H4 (cell line): Measurements from ENCODE around the gene CUTC. TPM values are rescaled to one million over a fixed set of nuclear protein-coding genes. Genes with fewer than 3 reads are reported as not detected.

ENCODE experiments used
- DNase-seq: peaks from one replicate; pipeline ENCODE4 v3.0.0-alpha.2; 2015; ENCODE audit warnings: low spot score
- total RNA-seq: library from RNA; depleted of rRNA; stranded (reverse); fragments of >200 nt; shearing (Covaris generic); gene quantifications from 2 replicates; pipeline ENCODE4 v1.2.3, GENCODE V29; 2014; rRNA removed

Gene CUTC
- total RNA-seq, 1 experiment from 2014 or later, result 36.8 TPM

DNA sequence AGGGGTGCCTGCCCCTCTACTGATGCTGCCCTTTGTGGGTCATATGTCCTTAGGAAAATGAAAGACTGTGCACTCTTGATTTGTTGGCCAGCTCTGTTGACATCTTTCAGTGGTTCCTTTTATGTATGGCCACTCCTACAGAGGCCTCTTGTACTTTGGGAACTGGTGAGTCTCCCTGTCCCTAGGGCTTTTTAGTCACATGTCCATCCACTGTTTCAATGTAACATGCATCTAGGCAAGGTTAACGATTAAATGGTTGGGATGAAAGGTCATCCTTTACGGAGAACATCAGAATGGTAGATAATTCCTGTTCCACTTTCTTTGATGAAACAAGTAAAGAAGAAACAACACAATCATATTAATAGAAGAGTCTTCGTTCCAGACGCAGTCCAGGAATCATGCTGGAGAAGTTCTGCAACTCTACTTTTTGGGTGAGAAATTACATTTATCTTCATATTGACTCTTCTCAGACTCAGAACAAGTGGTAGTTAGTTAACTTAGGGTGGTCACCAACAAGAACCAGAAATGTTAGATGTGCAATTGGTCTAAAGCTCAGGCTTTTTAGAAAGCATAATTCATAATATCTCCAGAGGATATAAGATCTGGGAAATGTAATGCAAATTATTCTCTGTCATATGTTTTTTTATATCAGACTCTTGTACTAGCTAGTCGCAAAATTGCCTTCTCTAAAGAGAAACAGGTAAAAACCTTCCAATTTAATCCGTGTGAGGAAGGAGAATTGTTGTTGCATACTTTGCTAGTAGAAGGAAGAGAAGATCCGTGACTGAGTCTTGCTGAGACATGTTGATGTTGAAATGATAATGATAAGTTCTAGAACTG, 50.6 kb downstream of the CUTC start, which contains the start of gene ABCC2:
Gene ABCC2, plus strand, starts transcription at position 194 of the 840 bp plus-strand sequence. Its CDS starts 205 bp downstream, at position 399.
- DNase-seq, result no peak

DNA sequence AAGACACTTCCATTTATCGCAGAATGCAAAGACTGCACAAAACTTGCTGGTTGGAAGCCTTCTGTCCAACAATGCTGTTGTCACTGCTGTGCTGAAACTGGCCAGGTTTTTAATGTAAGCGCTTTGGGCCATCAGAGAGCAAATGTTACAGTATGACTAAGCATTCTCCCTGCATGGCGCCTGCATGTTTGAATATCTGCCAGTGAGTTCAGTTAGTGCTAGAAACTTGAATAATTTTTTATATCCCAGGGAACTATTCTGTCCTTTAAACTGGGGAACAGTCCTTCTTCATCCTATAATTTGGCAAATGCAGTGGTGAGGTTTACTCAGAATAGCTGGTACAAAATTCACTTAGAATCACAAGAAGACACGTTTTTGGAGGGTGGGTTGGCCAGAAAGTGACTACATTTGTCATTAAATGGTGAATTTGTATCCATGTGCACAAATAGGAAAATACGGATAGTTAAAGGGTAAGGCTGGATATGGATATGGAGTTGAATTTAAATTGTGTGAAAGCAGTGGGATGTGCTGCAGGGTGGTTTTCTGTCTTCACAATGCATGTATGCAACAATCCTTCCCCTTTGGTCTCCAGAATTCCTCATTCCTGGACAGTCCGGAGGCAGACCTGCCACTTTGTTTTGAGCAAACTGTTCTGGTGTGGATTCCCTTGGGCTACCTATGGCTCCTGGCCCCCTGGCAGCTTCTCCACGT, 52.1 kb downstream of the CUTC start:
- DNase-seq, result peak; percentile 76

DNA sequence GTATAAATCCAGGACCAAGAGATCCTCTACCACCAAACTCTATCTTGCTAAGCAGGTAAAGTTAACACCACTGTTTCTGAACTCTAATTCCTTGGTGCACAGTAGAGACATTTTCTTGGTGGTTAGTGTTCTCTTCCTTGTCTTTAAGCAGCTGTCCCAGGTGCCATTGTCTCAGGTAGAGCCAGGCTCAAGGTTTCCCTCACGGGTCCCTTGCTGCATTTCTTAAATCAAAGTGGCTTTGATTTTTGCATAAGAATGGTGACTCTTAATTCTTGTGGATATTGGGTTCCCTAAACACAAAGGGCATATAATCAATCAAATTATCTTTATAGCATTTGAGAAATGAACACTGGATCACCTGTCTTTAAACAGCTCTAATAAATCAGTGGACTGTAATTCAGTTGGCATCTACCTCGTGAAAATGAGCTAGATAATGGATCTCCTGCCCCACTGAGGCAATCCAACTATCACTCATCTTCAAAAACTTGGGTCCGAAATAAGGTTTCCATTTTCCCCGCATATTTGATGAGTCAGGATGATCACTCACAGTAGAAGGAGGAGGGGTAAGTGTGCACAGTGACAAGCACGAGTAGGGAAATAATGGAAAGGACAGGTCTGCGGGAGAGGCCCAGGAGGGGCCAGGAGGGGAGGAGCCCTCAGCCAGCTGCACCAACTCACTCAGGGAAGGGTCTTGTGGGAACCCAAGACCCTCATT, 52.9 kb downstream of the CUTC start:
- DNase-seq, result no peak

DNA sequence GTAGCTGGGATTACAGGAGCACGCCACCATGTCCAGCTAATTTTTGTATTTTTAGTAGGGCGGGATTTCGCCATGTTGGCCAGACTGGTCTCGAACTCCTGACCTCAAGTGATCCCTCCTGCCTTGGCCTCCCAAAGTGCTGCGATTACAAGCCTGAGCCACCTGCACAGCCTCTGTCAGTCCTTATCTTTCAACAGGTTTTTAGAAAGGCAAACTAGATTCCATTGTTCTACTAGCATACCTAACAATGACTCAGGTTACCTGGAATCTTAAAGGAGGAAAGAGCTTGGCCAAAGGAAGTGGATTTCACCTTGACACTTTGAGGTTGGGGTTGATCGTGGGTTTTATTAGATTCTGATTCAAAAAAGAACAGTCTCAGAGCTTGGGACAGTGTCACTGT, 53.6 kb downstream of the CUTC start:
- no peak for DNase-seq

DNA sequence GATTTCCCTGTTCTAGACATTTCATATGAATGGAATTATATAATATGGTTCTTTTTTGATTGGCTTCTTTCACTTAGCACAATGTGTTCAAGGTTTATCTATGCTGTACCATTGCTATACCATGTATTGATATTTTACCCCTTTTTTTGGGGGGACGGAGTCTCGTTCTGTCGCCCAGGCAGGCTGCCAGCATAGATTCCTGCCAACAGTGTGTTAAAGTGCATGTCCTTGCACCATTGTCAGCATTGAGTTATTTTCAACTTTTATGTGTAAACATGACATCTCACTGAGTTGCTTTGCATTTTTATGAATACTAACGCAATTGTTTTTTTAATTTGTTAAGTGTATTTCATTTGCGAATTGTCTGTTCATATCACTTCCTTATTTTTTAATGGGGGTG, 55.3 kb downstream of the CUTC start:
- no peak for DNase-seq

DNA sequence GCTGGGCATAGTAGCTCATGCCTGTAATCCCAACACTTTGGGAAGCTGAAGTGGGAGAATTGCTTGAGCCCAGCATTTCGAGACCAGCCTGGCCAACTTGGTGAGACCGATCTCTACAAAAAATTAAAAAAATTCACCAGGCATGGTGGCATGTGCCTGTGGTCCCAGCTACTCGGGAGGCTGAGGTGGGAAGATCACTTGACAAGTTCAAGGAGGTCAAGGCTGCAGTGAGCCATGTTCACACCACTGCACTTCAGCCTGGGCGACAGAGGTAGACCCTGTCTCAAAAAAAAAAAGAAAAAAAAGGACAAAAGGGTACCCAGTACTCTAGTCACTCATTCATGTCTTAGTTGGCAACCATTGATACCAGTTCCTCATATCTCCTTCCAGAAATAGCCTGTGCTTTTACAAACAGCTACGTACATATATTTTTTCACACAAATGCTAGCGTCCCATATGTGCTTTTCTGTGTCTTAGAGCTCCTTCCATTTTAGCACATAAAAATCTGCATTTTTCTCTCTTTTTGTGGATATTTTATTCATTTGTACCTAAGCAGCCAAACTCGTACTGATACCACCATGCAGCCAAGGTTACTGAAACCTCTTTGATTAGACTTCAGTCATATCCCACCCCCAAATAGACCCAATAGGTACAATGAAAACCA, 55.9 kb downstream of the CUTC start:
- no peak for DNase-seq

DNA sequence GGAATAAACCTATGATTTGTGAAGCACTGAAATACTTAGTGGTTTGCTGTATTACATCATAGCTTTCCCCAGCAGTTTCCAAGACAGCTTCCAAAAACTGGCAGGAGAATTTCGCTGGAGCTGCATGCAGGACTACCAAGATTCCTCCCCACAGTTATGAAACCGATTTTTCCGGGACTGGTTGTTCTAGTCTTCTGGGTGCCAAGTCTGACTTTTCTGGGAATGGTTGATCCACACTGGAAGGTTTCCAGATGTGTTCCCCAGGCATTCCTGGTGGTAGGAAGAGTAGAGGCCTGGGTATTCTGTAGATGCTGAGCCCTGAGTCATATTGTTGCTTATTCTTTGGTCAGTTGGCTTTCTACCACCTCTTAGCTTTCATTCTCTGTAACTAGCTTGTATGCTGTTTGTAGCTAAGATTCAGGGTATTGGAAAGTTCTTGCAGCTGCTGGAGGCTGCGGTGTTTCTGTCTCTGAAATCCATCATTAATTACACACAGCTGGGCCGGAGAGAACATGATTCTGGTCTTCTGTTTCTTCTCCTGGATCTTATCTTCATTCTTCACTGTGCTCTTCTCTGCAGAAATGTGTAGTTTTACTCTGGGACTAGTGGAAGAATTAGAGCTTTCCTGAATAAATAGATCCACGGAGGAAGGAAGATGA, 56.7 kb downstream of the CUTC start:
- peak; percentile 85 for DNase-seq

DNA sequence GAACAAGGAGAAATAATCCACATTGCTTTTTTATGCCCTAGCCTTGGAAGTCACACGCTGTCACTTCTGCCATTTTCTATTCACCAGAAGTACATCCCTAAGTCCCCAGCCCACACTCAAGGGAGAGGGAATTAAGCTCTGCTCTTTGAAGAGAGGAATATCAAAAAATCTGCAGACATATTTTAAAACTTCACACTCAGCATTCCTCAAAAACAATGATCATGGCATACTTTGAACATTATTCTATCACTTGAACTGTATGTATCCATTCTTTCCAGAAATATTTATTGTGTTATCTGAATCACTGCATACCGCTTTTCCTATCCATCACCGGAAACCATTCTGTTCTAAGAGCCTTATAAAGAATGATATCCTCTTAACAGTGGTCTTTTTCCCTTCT, 59.8 kb downstream of the CUTC start:
- DNase-seq, result no peak

DNA sequence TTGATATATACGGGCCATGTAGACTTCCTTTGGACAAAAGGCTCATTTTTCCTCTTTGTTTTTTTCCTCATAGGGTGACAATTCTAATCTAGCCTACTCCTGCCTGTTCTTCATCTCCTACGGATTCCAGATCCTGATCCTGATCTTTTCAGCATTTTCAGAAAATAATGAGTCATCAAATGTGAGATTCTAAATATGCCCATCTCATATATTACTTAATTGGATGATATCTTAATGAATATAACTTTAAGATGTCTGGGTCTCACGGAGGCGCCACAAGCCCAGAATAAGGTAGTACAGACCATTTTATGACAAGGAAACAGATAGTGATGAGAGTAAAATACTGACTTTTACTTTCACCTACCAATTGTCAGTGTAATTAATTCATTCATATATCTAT, 61.8 kb downstream of the CUTC start:
- no peak for DNase-seq

DNA sequence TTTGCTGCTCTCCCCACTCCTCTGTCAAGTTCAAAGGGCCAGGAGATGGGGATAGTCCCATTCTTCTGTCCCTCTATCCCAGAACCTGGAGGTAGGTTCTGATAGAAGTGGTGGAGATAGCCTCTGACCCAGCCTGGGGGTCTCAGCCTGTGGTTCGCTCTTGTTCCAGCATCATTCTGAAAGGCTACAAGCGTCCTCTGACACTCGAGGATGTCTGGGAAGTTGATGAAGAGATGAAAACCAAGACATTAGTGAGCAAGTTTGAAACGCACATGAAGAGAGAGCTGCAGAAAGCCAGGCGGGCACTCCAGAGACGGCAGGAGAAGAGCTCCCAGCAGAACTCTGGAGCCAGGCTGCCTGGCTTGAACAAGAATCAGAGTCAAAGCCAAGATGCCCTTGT, 64.9 kb downstream of the CUTC start:
- DNase-seq, result no peak

DNA sequence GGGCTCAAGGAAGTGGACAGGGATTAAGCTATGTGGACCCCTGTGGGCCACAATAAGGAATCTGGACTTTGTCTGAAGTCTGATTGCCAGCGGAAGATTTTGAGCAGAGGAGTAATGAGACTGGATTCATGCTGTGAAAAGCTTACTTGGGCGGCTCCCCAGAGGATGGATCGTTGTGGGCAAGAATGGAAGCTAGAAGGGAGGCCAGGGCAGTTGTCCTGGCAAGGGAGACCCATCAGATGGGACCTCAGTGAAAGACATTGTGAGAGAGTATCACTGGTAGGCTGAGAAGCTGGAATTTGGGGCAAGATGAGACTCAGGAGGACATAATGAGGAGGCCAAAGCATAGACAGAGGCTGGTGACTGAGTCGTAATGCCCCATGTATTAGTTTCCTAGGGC, 66.0 kb downstream of the CUTC start:
- no peak for DNase-seq

DNA sequence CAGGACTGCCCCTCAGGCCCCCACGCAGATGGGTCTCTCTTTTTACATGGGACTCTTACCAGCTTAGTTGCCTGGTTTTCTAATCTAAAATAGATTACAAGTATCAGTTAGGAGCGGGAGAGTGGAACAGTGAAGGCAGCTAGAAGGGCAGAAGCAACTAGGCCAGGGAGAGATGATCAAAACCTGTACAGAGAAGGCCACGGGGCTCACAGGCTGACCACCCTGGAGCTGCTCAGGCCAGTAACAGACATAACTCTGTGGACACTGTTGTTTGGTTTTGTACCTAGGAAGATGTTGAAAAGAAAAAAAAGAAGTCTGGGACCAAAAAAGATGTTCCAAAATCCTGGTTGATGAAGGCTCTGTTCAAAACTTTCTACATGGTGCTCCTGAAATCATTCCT, 66.9 kb downstream of the CUTC start:
- DNase-seq, result no peak

DNA sequence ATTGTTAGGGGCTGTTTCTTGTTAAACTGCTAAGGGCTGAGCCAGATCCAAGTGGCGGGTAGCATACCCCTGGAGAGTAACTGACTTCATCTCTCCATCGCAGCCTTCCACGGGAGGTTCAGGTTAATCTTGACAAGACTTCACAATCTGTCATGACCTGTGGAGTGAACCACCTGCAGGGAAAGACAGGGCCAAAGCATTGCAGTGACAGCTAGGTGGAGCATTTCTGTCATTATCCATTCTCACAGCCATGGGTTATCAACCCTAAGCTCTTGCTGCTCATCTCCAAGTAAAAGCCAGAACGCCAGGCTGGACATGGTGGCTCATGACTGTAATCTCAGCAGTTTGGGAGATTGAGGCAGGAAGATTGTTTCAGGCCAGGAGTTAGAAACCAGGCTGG, 67.6 kb downstream of the CUTC start:
- no peak for DNase-seq

DNA sequence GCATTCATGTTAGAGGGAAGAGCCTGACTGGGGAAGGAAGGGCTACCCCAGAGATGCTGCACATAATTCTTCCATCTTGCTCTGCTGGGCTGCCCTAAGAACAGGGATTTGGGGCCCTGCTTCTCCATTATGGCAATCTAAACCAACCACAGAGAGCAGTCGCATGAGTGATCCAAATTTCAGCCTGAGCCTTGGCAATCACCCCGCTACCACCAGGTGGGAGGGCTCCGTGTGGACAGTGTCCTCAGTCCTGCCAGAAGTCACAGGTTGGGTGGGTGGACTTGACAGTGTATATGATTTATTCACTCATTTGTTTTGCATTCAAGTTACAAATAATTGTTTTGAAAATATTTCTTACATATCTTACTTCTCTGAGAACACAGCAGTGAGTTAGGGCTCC, 72.4 kb downstream of the CUTC start:
- DNase-seq, result no peak

DNA sequence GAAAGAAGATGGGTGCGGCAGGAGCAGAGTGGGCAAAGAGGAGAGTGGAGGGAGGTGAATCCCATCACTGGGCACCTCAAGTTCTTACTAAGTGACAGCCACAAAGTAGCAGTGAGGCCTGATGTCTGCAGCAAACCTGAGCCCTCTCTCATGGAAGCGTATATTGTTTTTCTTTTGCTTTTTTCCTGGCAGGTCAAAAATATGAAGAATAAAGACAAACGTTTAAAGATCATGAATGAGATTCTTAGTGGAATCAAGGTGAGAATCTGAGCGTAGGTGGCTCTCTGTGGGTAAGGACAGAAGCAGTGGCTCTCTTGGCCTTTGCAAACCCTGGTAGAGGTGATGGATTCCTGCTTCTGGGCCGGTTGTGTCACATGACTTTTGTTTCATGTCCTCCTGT, 73.2 kb downstream of the CUTC start:
- no peak for DNase-seq

Other genes with a start within 250 kb of the CUTC start
- gene NKX2-3, start 199.3 kb upstream of the CUTC start, total RNA-seq, result not detected in 2 replicates
- 7.1 and 19.8 TPM in 2 replicates for gene SLC25A28, start 111.8 kb upstream of the CUTC start, total RNA-seq
- gene ENTPD7, start 72.7 kb upstream of the CUTC start, total RNA-seq, result 12.9 and 21.0 TPM in 2 replicates
- gene COX15, start 107 bp upstream of the CUTC start, total RNA-seq, result 46.6 and 48.8 TPM in 2 replicates
- gene ABCC2, start 50.4 kb downstream of the CUTC start, total RNA-seq, result 2.1 and 4.0 TPM in 2 replicates